ENCODE measurements around the gene PMF1.
"Not testable (repeated sequence)": the region's sequence is repeated elsewhere in the genome, so short reads cannot be mapped to it uniquely, and the experiment has no call there.

Gene PMF1

DNA sequence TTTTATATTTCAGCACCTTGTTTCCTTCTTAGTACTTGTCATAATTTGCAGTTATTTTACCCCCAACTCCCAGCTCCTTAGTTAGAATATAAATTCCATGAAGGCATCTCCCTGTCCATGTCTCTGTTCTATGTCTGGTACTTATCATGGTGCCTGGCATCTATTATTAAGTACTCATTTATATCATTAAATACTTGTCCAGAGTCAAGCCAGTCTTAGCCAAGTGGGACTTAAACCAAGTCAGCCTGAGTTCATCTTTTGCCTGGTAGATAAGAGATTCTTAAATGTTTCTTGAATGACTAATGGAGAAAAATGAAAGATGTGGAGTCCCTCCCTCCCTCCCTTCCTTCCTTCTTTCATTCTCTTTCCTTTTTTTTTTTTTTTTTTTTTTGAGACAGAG, 9.5 kb upstream of the PMF1 start:
- H3K4me3 ChIP-seq (ENCODE audit: low read depth, low read length), result no peak overlapping the region
- TF ChIP-seq, protein P1, sequence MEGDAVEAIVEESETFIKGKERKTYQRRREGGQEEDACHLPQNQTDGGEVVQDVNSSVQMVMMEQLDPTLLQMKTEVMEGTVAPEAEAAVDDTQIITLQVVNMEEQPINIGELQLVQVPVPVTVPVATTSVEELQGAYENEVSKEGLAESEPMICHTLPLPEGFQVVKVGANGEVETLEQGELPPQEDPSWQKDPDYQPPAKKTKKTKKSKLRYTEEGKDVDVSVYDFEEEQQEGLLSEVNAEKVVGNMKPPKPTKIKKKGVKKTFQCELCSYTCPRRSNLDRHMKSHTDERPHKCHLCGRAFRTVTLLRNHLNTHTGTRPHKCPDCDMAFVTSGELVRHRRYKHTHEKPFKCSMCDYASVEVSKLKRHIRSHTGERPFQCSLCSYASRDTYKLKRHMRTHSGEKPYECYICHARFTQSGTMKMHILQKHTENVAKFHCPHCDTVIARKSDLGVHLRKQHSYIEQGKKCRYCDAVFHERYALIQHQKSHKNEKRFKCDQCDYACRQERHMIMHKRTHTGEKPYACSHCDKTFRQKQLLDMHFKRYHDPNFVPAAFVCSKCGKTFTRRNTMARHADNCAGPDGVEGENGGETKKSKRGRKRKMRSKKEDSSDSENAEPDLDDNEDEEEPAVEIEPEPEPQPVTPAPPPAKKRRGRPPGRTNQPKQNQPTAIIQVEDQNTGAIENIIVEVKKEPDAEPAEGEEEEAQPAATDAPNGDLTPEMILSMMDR (IDR thresholded peaks at IDR 0.05; ENCODE audit: low read depth, low read length), result no peak

GRCh38 chr1:156204686-156205085, 8.1 kb upstream of the PMF1 start:
- no peak overlapping the region for H3K4me3 ChIP-seq (ENCODE audit: low read depth, low read length)
- TF ChIP-seq, protein P1 (IDR thresholded peaks at IDR 0.05; ENCODE audit: low read depth, low read length), result no peak

- H3K4me3 ChIP-seq (ENCODE audit: low read depth, low read length), result no peak overlapping the region
- TF ChIP-seq, protein P1 (IDR thresholded peaks at IDR 0.05; ENCODE audit: low read depth, low read length), result no peak
Observed at GRCh38 chr1:156211243-156211642, 1.6 kb upstream of the PMF1 start.

- TF ChIP-seq, protein P1 (IDR thresholded peaks at IDR 0.05; ENCODE audit: low read depth, low read length), result no peak
- H3K4me3 ChIP-seq (ENCODE audit: low read depth, low read length), result peak overlapping the region; percentile 79
Observed at GRCh38 chr1:156212130-156212529, 677 bp upstream of the PMF1 start.

DNA sequence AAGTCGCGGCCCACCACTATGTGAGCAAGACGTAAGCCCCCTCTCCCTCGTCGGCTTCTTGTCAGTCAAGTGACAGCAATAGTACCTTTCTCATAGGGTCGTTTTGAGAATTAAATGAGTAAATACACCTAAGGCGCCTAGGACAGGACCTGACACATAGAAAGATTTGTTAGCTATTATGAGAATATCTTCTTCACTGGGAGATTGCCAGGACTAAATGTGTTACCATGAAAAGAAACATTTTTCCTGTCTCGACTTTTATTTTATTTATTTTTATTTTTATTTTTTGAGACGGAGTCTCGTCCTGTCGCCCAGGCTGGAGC, 798 bp downstream of the PMF1 start:
- TF ChIP-seq, protein P1 (IDR thresholded peaks at IDR 0.05; ENCODE audit: low read depth, low read length), result no peak
- H3K4me3 ChIP-seq (ENCODE audit: low read depth, low read length), result peak overlapping the region; percentile 79

DNA sequence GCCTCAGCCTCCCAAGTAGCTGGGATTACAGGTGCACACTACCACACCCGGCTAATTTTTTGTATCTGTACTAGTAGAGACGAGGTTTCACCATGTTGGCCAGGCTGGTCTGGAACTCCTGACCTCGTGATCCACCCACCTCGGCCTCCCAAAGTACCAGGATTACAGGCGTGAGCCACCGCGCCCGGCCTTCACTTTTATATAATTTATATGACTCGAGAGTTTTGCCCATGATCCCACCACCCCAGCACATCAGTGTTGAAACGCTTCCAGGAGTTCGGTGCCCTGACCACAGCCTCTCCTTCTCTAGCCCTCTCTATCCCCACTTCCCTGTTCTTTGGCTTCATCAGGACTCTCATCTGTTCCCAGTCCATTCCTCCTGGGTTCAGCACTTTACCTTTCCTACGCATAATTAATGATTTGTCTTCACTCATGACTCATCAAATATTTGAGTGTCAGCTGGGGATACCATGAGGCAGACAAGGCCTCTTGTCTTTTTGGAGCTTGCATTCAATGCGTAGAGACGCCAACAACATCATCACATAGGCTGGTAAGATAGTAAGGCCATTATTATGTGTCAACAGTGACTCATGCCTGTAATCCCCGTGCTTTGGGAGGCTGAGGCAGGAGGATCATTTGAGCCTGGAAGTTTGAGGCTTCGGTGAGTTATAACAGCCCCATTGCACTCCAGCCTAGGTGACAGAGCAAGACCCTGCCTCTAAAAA, 1.4 kb downstream of the PMF1 start:
- peak overlapping the region; percentile 79 for H3K4me3 ChIP-seq (ENCODE audit: low read depth, low read length)
- TF ChIP-seq, protein P1 (IDR thresholded peaks at IDR 0.05; ENCODE audit: low read depth, low read length), result no peak

- not testable (repeated sequence) for H3K4me3 ChIP-seq (ENCODE audit: low read depth, low read length)
Observed at GRCh38 chr1:156216361-156217086, 3.7 kb downstream of the PMF1 start.

Measured in WI38 (cell line).